ENCODE results near the gene SNPH.
A peak's percentile ranks its signal among the peaks of the same experiment; 100 is the strongest.
"Not testable (repeated sequence)": the region's sequence is repeated elsewhere in the genome, so short reads cannot be mapped to it uniquely, and the experiment has no call there.

SNPH gene

GRCh38 chr20:1337441-1337840, 71.3 kb downstream of the SNPH start:
- no peak for DNase-seq (ENCODE audit: low read depth, low spot score)

DNA sequence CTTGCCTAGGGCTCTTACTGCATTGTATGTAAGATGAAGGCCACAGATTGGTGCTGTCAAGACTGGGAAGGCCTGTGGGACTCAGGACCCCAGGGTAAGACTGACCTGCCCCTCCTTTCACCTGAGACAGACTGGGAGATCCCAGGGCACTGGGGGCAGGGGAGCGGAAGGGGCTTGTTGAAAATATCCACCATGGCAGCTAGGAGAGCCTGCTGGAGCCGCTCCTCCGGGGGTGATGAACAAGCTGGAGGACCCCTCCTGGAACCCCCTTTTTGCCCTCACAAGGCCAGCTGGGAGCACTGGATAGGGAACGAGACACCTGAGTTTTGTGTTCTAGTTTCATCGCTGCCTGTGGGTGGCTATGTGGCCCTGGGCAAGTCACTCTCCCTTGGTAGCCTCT, 72.0 kb downstream of the SNPH start:
- no peak for DNase-seq (ENCODE audit: low read depth, low spot score)

GRCh38 chr20:1338801-1339200, 72.7 kb downstream of the SNPH start:
- DNase-seq (ENCODE audit: low read depth, low spot score) = no peak

- DNase-seq (ENCODE audit: low read depth, low spot score) = peak; percentile 44
Measured at GRCh38 chr20:1341561-1342265, 75.6 kb downstream of the SNPH start.

DNA sequence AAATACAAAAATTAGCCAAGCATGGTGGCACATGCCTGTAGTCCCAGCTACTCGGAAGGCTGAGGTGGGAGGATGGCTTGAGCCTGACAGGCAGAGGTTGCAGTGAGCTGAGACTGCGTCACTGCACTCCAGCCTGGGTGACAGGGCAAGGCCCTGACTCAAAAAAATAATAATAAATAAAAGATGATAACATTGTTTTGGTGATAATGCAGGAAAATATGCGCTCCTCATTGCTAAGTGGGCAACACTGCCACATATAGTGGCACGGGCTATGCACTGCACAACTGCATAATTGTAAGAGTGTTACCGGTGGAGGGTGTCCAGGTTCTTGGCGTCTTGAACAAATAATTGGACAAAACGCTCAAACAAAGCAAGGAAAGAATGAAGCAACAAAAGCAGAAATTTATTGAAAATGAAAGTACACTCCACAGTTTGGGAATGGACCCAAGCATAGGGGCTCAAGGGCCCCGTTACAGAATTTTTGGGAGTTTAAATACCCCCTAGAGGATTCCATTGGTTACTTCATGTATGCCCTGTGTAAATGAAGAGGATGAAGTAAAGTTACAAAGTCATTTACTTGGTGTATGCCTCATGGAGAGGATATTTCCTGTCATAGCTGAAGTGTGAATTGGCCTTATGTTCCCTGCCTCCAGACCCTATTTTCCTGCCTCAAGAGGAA, 77.5 kb downstream of the SNPH start:
- DNase-seq (ENCODE audit: low read depth, low spot score) = not testable (repeated sequence)

GRCh38 chr20:1345030-1345755, 79.1 kb downstream of the SNPH start:
- no peak for DNase-seq (ENCODE audit: low read depth, low spot score)

GRCh38 chr20:1345756-1346093, 79.6 kb downstream of the SNPH start:
- no peak for DNase-seq (ENCODE audit: low read depth, low spot score)

- no peak for DNase-seq (ENCODE audit: low read depth, low spot score)
Measured at GRCh38 chr20:1346315-1346969, 80.3 kb downstream of the SNPH start.

- DNase-seq (ENCODE audit: low read depth, low spot score) = no peak
Measured at GRCh38 chr20:1353956-1354355, 87.9 kb downstream of the SNPH start.

DNA sequence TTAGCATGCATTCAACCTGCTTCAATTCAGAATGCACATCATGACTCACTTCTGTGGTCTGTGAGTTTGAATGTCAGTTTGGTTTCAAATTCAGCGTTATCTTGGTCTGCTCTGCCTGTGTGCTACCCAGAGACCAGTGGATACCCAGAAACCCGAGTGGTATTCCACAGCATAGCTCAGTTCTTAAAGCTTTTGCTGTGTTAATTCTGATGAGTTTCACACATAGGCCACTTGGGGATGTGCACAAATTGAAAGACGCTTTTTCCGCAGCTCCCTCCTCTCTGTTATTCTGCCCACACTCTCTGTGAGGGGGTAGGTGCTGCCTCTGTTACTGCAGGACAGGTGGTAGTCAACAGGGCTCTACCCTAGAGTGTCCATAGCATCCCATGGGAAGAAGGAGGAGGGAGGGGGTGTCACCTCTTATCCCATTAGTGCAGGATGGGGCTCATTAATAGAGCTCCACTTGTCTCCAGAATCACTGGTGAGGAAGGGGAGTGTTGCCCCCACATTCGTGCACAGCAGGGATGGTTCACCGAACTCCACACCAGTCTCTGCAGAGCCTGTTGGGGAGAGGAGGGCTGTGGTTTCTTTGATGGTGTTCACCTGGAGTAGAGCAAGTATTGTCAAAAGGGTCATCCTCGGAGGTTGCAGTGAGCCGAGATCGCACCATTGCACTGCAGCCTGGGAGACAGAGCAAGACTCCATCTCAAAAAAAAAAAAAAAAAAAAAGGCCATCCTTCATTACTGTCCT, 92.0 kb downstream of the SNPH start:
- DNase-seq (ENCODE audit: low read depth, low spot score) = peak; percentile 75
